Measurements from ENCODE around the gene INTS1.

Gene INTS1

GRCh38 chr7:1484569-1484968 lies 19.6 kb downstream of the INTS1 start:
- no peak overlapping the region for H3K9ac ChIP-seq
- no peak overlapping the region for H3K27ac ChIP-seq
- H3K36me3 ChIP-seq (ENCODE audit: insufficient read depth), result 0 out of 2 replicates have a peak, but pooled peaks cover 4% of the 10 kb centered on the region
- no peak overlapping the region for H3K4me3 ChIP-seq (IDR thresholded peaks at IDR 0.05; ENCODE audit: insufficient read depth, low read depth, low read length)
- no peaks in the 10 kb centered on the region for H3K27me3 ChIP-seq (ENCODE audit: insufficient read depth, low read depth)
- no peak for TF ChIP-seq CTCF (conservative IDR thresholded peaks at IDR 0.05; ENCODE audit: low read depth, low read length)
- H3K79me2 ChIP-seq (ENCODE audit: insufficient read depth, low read depth), result no peaks in the 10 kb centered on the region
- no peak overlapping the region for H2AFZ ChIP-seq (ENCODE audit: low read depth)
- H4K20me1 ChIP-seq (ENCODE audit: insufficient read depth), result no peaks in the 10 kb centered on the region
- H3K4me1 ChIP-seq (ENCODE audit: low read depth, poor library complexity, severe bottlenecking), result no peaks in the 10 kb centered on the region
- H3K4me2 ChIP-seq, result no peak overlapping the region

- no peaks in the 10 kb centered on the region for H3K27me3 ChIP-seq (ENCODE audit: insufficient read depth, low read depth)
- no peak overlapping the region for H3K4me2 ChIP-seq
- no peak overlapping the region for H3K27ac ChIP-seq
- H2AFZ ChIP-seq (ENCODE audit: low read depth), result no peak overlapping the region
- no peak overlapping the region for H3K9ac ChIP-seq
- no peak overlapping the region for H3K4me3 ChIP-seq (IDR thresholded peaks at IDR 0.05; ENCODE audit: insufficient read depth, low read depth, low read length)
- no peak for TF ChIP-seq CTCF (conservative IDR thresholded peaks at IDR 0.05; ENCODE audit: low read depth, low read length)
- H4K20me1 ChIP-seq (ENCODE audit: insufficient read depth), result no peaks in the 10 kb centered on the region
- no peaks in the 10 kb centered on the region for H3K79me2 ChIP-seq (ENCODE audit: insufficient read depth, low read depth)
- H3K4me1 ChIP-seq (ENCODE audit: low read depth, poor library complexity, severe bottlenecking), result no peaks in the 10 kb centered on the region
- H3K36me3 ChIP-seq (ENCODE audit: insufficient read depth), result 0 out of 2 replicates have a peak, but pooled peaks cover 4% of the 10 kb centered on the region
Measured at GRCh38 chr7:1483536-1484505, 20.4 kb downstream of the INTS1 start.

GRCh38 chr7:1483079-1483478 lies 21.1 kb downstream of the INTS1 start:
- H3K4me1 ChIP-seq (ENCODE audit: low read depth, poor library complexity, severe bottlenecking), result no peaks in the 10 kb centered on the region
- no peak overlapping the region for H3K27ac ChIP-seq
- H3K27me3 ChIP-seq (ENCODE audit: insufficient read depth, low read depth), result no peaks in the 10 kb centered on the region
- H4K20me1 ChIP-seq (ENCODE audit: insufficient read depth), result no peaks in the 10 kb centered on the region
- H3K79me2 ChIP-seq (ENCODE audit: insufficient read depth, low read depth), result no peaks in the 10 kb centered on the region
- H2AFZ ChIP-seq (ENCODE audit: low read depth), result no peak overlapping the region
- TF ChIP-seq CTCF (conservative IDR thresholded peaks at IDR 0.05; ENCODE audit: low read depth, low read length), result no peak
- H3K4me2 ChIP-seq, result no peak overlapping the region
- H3K4me3 ChIP-seq (IDR thresholded peaks at IDR 0.05; ENCODE audit: insufficient read depth, low read depth, low read length), result no peak overlapping the region
- no peak overlapping the region for H3K9ac ChIP-seq
- 0 out of 2 replicates have a peak, but pooled peaks cover 4% of the 10 kb centered on the region for H3K36me3 ChIP-seq (ENCODE audit: insufficient read depth)

GRCh38 chr7:1481300-1481699 lies 22.9 kb downstream of the INTS1 start:
- Histone ChIP-seq H3K4me1 (ENCODE audit: low read depth, poor library complexity, severe bottlenecking) (no peaks in the 10 kb centered on the region), H3K79me2 (ENCODE audit: insufficient read depth, low read depth) (no peaks in the 10 kb centered on the region), H3K36me3 (ENCODE audit: insufficient read depth) (0 out of 2 replicates have a peak, but pooled peaks cover 4% of the 10 kb centered on the region), H3K27me3 (ENCODE audit: insufficient read depth, low read depth) (no peaks in the 10 kb centered on the region), H4K20me1 (ENCODE audit: insufficient read depth) (no peaks in the 10 kb centered on the region), H3K4me3 (IDR thresholded peaks at IDR 0.05; ENCODE audit: insufficient read depth, low read depth, low read length) (no peak overlapping the region), H3K9ac (no peak overlapping the region), H3K27ac (no peak overlapping the region), H2AFZ (ENCODE audit: low read depth) (no peak overlapping the region), H3K4me2 (no peak overlapping the region)
- TF ChIP-seq CTCF (conservative IDR thresholded peaks at IDR 0.05; ENCODE audit: low read depth, low read length), result no peak
